SW480 (cell line): ENCODE data around the gene SPRYD7.
"Not testable (repeated sequence)": the region's sequence is repeated elsewhere in the genome, so short reads cannot be mapped to it uniquely, and the experiment has no call there.

Experiments
- DNase-seq: peaks from one replicate; pipeline ENCODE4 v3.0.0-alpha.2; 2016; ENCODE audit warnings: low spot score

SPRYD7 gene, protein sequence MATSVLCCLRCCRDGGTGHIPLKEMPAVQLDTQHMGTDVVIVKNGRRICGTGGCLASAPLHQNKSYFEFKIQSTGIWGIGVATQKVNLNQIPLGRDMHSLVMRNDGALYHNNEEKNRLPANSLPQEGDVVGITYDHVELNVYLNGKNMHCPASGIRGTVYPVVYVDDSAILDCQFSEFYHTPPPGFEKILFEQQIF

DNA sequence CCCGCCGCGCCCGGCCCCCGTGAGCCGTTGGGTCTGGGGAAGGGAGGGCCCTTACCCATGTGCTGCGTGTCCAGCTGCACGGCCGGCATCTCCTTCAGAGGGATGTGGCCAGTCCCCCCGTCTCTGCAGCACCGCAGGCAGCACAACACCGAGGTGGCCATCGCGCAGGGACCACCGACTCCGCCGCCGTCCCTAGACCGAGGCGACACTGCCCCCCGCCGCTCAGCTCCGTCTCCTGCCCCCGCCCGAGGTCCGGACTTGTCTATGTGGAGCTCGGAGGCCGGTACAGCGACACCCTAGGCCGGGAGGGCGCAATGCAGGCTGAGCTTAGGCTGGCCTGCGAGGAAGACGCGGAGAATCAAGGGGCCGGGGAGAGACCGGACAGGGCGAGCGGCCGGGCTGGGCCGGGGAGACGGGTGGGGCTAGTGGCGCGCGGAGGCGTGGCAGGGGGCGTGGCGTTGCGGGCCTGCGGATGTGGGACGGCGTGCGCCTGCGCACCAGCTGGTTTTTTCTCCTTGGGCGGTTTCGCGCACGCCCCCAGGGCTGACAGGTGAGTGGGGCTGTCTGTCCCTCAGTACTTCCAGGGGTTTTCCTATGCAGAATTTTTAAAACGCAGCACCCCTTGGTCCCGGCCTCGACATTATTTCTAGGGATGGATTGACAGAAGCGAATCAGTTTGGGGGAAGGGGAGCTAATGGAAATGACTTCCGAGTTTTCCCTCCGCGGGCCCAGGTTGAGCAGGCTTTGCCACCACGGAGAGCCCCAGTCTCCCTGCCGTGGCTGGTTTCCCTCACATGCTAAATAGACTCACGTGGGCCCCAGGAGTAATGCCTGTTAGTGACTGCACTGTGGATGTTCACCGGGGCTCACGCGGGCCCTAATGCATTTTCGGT lies at the start of gene SPRYD7:
Gene SPRYD7 (minus strand): TSS at position 266 of the 893 bp plus-strand sequence. CDS start 105 bp downstream, at position 161.
- peak; percentile 98 for DNase-seq

- DNase-seq = no peak
Observed at GRCh38 chr13:49985129-49985528, 49.0 kb upstream of the SPRYD7 start.

DNA sequence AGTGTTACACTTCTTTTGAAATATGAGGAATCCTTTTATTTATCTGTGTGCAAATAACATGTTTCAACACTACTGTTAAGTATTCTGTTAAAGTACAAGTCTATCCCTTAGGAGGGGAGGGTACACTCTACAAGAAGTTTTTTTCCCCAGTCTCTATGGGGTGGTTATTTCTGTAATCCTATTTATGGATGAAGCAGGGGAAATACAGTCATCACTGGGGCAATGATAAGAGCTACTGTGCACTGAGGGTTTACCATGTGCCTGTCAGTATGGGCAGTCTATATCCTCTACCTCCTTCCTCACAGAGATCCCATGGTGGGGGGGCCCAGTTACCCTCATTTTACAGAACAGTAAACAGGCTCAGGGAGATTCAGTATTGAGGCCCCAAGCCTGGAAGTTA lies 44.1 kb upstream of the SPRYD7 start:
- DNase-seq = no peak

DNA sequence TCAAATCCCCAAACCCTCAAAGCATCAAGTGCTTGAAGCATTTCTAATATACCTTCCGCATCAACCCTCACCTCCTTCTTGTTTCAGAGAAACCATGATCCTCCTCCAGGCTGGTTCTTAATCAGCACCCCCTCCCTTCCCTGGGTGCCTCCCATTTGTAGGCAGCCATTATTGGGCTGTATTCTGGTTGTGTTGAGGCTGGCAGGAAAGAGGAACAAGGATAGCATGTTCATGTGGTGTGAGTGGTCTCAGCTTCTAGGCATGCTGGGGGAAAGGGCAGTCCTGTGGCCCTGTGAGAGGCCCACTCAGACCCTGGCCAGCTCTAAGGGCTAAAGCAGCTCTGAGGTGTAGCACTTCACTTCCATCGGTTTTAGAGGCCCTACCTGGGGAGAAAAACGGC lies 41.9 kb upstream of the SPRYD7 start:
- no peak for DNase-seq

- peak; percentile 90 for DNase-seq
Observed at GRCh38 chr13:49976314-49977258, 40.4 kb upstream of the SPRYD7 start.

GRCh38 chr13:49975826-49976225 lies 39.7 kb upstream of the SPRYD7 start:
- DNase-seq = no peak

DNA sequence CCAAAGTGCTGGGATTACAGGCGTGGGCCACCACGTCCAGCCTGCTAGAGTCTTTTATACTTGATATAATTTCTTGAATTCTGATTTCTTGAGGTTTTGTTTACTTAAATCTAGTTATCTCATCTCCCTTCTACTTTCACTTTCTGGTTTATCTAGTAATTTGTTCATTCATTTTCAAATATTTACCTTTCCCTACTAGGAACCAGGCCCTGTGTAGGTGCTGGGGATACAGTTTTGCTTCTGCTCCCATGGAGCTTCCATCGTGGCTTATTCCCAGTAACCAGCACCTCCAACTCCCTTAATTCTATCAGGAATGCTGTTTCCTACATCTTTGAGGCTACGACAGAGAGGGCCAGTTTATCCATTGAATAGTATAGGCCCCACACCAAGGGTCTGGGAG lies 36.6 kb upstream of the SPRYD7 start:
- DNase-seq = no peak

DNA sequence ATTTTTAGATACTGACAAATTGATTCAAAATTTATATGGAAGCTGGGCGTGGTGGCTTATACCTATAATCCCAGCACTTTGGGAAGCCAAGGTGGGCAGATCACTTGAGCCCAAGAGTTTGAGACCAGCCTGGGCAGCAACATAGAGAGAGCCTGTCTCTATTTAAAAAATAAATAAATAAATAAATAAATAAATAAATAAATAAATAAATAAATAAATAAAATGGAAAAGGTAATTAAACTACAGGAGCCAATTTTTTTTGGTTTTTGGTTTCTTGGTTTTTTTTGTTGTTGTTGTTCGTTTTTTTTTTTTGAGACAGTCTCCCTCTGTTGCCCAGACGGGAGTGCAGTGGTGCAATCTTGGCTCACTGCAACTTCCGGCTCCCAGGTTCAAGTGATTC lies 31.3 kb upstream of the SPRYD7 start:
- no peak for DNase-seq

DNA sequence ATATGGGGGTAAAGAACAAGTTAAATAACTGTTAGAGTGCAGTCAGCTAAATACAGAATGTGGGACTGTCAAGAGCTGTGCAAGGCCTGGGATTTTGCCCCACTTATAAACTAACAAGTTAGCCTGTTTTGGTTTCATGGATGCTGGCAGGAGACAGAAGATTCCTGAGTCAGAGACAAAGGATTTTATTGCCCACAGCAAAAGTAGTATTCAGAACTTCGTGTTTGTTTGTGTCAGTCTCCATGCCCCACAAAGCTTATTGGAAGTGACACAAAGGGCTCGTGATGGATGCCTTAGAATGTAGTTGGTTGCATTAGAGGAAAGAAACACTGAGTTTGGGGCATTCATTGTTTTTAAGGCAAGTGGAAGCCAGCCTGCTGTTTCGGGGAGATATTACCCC lies 22.2 kb upstream of the SPRYD7 start:
- DNase-seq = no peak

DNA sequence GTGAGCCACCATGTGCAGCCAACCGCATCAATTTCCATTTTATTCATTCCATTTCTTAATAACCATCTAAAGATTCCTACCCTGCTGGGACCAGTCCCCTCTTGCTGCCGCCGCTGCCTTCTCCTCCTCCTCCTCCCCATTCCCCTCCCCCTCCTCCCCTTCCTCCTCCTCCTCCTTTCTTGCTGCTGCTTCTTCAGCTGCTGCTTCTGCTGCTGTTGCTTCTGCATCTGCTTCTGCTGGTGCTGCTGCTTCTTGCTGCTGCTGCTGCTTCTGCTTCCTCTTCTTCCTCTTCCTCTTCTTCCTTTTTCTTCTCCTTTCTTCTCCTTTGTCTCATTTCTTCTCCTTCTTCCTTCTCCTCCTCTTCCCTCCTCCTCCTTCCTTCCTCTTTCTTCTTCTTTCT lies 20.0 kb upstream of the SPRYD7 start:
- DNase-seq = no peak

DNA sequence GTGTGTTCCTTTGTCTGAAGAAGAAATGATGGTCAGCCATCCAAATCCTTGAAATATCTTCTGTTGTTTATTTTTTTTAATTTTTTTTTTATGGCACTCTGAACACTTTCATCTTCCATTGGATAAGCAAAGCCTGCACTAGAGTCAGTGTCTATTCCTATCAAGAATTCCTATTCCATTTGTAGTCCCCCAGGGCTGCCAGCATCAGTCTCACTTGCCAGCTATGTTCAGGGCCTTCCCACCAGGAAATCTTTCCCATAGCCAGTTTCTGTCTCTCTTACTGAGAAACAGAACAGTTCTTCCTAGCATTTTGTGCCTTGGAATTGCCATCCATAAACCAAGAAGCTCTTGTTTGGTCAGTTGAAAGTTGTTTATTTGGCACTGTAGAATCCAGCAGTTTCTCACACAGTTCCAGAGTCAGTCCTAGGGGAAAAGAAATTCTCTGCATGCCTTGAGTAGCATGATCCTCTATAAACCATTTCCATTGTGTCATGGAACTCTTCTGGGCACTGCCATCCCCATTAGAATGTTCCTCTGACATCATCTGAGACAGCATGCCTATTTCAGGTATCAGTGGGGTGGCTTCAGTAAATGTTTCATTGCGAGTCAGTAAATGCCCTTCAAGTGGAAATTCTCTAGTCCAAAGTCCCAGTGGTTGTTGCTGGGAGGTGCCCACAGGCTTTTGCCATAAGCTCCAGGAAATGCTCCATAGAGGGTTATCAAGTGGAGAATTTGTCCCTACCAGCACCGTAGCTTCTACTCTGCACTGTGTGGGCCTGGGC lies 18.7 kb upstream of the SPRYD7 start:
- peak; percentile 32 for DNase-seq

DNA sequence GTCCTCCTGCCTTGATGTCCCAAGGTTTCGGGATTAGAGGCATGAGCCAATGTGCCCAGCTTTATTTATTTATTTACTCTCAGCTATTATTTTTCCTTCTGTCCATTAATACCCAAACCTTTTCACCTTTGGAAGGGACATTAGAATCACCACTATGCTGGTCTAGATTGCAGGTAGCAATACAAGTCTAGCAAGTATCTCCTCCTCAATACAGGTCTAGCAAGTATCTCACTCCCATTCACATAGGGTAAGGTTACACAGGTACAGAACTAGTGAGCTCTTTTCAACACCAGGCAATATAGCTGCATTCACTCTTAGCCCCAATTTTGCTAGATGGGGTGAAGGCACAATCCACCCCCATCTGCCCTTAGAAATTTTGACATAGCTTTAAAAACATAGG lies 17.4 kb upstream of the SPRYD7 start:
- no peak for DNase-seq

- no peak for DNase-seq
Observed at GRCh38 chr13:49951754-49952535, 15.8 kb upstream of the SPRYD7 start.

DNA sequence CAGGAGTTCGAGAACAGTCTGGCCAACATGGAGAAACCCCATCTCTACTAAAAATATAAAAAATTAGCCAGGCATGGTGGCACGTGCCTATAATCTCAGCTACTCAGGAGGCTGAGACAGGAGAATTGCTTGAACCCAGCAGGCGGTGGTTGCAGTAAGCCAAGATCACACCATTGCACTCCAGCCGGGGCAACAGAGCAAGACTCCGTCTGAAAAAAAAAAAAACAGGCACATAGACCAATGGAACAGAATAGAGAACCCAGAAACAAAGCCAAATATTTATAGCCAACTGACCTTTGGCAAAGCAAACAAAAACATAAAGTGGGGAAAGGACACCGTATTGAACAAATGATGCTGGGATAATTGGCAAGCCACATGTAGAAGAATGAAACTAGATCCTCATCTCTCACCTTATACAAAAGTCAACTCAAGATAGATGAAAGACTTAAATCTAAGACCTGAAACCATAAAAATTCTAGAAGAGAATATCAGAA lies 12.7 kb upstream of the SPRYD7 start:
- not testable (repeated sequence) for DNase-seq

GRCh38 chr13:49939321-49939720 lies 3.2 kb upstream of the SPRYD7 start:
- no peak for DNase-seq

GRCh38 chr13:49938921-49939320 lies 2.8 kb upstream of the SPRYD7 start:
- no peak for DNase-seq

DNA sequence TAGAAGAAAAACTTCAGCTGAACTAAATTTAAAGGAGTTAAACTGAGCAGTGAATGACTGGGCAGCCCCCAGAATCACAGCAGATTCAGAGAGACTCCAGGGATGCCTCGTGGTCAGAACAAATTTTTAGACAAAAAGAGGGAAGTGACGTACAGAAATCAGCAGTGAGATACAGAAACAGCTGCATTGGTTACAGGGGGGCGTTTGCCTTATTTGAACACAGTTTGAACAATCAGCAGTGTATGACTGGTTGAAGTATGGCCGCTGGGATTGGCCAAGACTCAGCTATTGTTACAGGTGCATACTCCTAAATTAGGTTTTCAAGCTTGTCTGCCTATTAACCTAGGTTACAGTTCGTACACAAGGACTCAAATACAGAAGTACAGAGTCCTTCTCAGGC lies 2.2 kb upstream of the SPRYD7 start:
- DNase-seq = no peak

DNA sequence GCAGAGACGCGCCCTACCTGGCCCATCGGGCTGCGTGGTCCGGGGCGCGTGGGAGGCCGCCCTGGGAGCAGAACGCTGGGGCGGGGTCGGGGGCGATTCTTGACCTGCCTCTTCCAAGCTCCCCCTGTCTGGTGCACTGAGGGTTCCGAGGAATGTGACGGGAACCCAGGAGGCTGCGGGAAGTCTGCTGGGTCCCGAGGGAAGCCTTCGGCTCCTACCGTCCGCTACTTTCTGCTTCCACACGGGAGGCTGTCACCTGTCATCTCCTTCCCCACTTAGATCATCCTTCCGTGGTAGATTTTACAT lies 781 bp upstream of the SPRYD7 start:
- peak; percentile 18 for DNase-seq

DNA sequence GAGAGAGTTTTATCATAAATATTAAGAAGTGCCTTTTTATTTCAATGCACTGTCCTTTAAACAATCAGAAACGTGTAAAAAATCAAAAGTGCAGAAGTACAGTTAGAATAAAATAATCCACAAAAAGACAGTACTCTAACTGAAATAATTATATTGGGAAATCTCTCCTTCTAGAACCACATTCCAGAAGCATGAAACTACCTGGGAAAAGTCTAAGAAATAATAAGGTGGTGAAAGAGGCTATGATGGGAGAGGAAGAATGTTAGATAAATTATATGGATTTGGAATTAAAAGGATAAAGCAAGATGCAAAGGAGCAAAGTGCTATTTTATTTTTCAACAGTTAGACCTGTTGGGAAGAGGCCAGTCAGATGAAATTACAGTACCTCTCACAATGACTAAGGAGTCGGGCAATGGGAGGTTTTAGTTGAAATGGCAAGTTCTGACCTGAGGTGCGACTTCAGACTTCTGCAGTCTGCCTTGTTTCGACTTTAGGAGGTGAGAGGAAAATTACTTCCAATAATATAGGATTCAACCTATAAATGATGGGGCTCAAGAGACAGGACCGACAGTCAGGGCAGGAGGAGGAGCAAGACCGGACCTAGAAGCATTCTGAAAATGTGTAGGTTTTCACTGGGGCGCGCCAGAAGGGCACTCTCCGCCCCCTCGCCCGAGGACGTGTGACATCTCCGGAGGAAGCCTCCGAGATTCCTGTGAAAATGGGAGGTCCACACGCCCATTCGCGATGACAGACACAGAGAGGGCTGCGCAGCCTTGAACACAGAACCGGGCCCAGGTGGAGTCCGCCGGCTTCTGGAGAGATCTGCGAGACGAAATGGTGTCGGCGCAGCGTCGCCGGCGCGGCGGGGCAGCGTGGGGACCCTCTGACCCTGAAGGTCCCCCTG lies 717 bp downstream of the SPRYD7 start:
- DNase-seq = peak; percentile 60

- no peak for DNase-seq
Observed at GRCh38 chr13:49933511-49933910, 2.6 kb downstream of the SPRYD7 start.
